Tibial artery (tissue), 4 donors: ENCODE data around the gene GALNS.

ENCODE experiments used
- DNase-seq, 2 donors: peaks; one replicate each; pipeline ENCODE4 v3.0.0-alpha.2; 2019
- H3K27ac ChIP-seq, 2 donors: fragments of 200-600 bp; sonication (generic) in 1 of 2; 1 replicate in 1 of 2; 2 replicates in 1 of 2; pipeline ENCODE4 v1.5.1; 2018 to 2019; ENCODE audit warnings: mild to moderate bottlenecking in 1 of 2
- H3K27me3 ChIP-seq, 2 donors: fragments of 200-600 bp; sonication (generic) in 1 of 2; one replicate each; pipeline versions ENCODE4 v1.5.1 to v1.6.0; 2016 to 2019
- H3K36me3 ChIP-seq, 3 donors: fragments of 200-600 bp; sonication (generic) in 2 of 3; one replicate each; pipeline ENCODE4 v1.5.1; 2016 to 2019; ENCODE audit warnings: mild to moderate bottlenecking in 2 of 3
- H3K4me1 ChIP-seq, 4 donors: fragments of 200-600 bp; sonication (generic) in 2 of 4; 1 replicate in 3 of 4; 2 replicates in 1 of 4; pipeline ENCODE4 v1.5.1; 2016 to 2019
- H3K4me3 ChIP-seq, 2 donors: fragments of 200-600 bp; sonication (generic) in 1 of 2; 1 replicate in 1 of 2; 2 replicates in 1 of 2; pipeline ENCODE4 v1.5.1; 2018 to 2019; ENCODE audit warnings: mild to moderate bottlenecking in 2 of 2
- H3K9me3 ChIP-seq, 3 donors: fragments of 200-600 bp; sonication (generic) in 1 of 3; one replicate each; pipeline ENCODE4 v1.5.1; 2016 to 2019
- CTCF ChIP-seq, 2 experiments: fragments of 200-600 bp in 1 of 2; fragments of 450-650 bp in 1 of 2; IDR thresholded peaks; one replicate each; pipeline ENCODE4 v1.5.1; 2017 to 2019; ENCODE audit warnings: antibody characterized with exemption in 2 of 2, mild to moderate bottlenecking in 1 of 2, moderate library complexity in 1 of 2
- intact Hi-C: fragments of 100-400 bp; cut with DNase I; formaldehyde crosslinking; loops from one replicate; pipeline ENCODE4 v1.15.0; 2023; ENCODE audit warnings: low total_unique reads

GALNS gene

DNA sequence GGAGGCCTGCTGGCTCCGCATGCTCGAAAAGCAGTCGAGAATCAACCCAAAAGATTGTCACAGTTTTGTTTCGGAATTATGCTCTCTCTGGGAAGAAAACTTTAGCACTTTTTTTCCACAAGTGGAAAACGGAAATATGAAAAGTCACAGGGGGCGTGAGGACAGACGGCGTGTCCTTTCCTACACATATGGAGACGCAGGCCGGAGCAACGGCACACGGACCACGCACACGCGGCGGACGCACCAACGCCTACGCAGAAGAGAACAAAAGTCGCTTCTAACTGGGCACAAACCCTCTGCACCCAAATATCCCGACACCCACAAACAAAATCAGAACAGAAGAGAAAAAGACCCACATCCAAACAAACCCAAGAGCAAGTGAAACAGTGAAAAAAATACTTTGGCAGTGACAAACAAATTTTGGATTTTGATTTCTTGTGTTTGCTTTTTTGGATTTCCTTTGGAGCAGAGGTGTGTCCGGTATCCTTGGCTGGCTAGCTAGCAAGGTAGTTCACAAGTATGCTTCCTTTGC lies 19.0 kb upstream of the GALNS start:
- no peak overlapping the region for H3K27ac ChIP-seq
- peaks cover 0 to 58% of the 10 kb centered on the region in 2 donors for H3K27me3 ChIP-seq
- intact Hi-C loops = no loop called here
- H3K4me1 ChIP-seq = no peaks in the 10 kb centered on the region
- no peaks in the 10 kb centered on the region for H3K9me3 ChIP-seq
- peaks cover 0 to 4% (median 0%) of the 10 kb centered on the region in 3 donors for H3K36me3 ChIP-seq
- no peak overlapping the region for H3K4me3 ChIP-seq
- DNase-seq = no peak
- no peak for TF ChIP-seq CTCF (IDR thresholded peaks at IDR 0.05)

GRCh38 chr16:88874938-88875599 lies 18.3 kb upstream of the GALNS start:
- DNase-seq = no peak
- Histone ChIP-seq H3K36me3 (peaks cover 0 to 4% (median 0%) of the 10 kb centered on the region in 3 donors), H3K27ac (no peak overlapping the region), H3K27me3 (peaks cover 0 to 58% of the 10 kb centered on the region in 2 donors), H3K4me1 (no peaks in the 10 kb centered on the region), H3K9me3 (no peaks in the 10 kb centered on the region), H3K4me3 (no peak overlapping the region)
- TF ChIP-seq CTCF (IDR thresholded peaks at IDR 0.05) = no peak
- intact Hi-C loops = no loop called here

- no peak for DNase-seq
- Histone ChIP-seq H3K27ac (no peak overlapping the region), H3K4me3 (no peak overlapping the region), H3K9me3 (no peaks in the 10 kb centered on the region), H3K27me3 (peaks cover 0 to 57% of the 10 kb centered on the region in 2 donors), H3K36me3 (peaks cover 0 to 4% (median 0%) of the 10 kb centered on the region in 3 donors), H3K4me1 (no peaks in the 10 kb centered on the region)
- intact Hi-C loops = no loop called here
- no peak for TF ChIP-seq CTCF (IDR thresholded peaks at IDR 0.05)
Measured at GRCh38 chr16:88872650-88873331, 16.0 kb upstream of the GALNS start.

DNA sequence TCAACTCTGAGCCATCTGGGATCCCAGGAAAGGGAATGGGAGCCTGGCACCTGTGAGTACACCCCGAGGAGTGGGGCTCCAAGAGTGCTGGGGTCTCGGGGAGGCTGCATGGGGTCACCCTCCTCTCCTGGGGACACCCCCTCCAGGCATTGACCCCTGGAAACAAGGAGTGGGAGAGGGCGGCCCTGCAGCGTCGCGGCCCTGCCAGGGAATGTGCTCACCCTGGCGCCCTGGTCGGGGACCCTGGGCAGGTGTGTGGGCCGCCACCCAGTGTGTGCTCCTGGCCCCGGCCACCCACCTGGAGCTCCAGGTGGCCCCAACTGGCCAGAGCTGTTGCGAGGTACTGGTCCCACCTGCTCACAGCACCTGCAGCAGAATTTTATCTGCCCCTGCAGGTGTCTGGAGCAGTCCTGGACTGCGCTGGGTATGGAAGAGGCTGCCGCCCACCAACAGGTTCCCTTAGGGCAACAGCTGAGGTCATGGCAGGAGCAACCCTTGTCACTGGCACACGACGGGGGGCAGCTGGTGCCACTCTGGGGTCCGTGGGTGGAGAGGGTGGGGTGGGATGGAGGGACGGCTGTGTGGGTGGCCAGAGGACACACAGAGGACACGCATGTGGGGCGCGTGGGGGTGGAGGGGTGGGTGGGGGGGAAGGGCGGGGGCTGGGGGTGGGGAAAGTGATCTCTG lies 15.1 kb upstream of the GALNS start:
- H3K4me1 ChIP-seq = no peaks in the 10 kb centered on the region
- no peak for TF ChIP-seq CTCF (IDR thresholded peaks at IDR 0.05)
- intact Hi-C loops = no loop called here
- peaks cover 0 to 56% of the 10 kb centered on the region in 2 donors for H3K27me3 ChIP-seq
- no peaks in the 10 kb centered on the region for H3K9me3 ChIP-seq
- DNase-seq = no peak
- H3K36me3 ChIP-seq = peaks cover 0 to 4% (median 0%) of the 10 kb centered on the region in 3 donors
- no peak overlapping the region for H3K4me3 ChIP-seq
- H3K27ac ChIP-seq = no peak overlapping the region

- H3K4me3 ChIP-seq = no peak overlapping the region
- TF ChIP-seq CTCF (IDR thresholded peaks at IDR 0.05) = no peak
- DNase-seq = no peak
- H3K9me3 ChIP-seq = no peaks in the 10 kb centered on the region
- no peaks in the 10 kb centered on the region for H3K4me1 ChIP-seq
- H3K27me3 ChIP-seq = peaks cover 0 to 56% of the 10 kb centered on the region in 2 donors
- intact Hi-C loops = no loop called here
- H3K36me3 ChIP-seq = no peaks in the 10 kb centered on the region
- H3K27ac ChIP-seq = no peak overlapping the region
Measured at GRCh38 chr16:88871349-88871702, 14.6 kb upstream of the GALNS start.
